ENCODE measurements around the gene CBFA2T3.

The CBFA2T3 gene

DNA sequence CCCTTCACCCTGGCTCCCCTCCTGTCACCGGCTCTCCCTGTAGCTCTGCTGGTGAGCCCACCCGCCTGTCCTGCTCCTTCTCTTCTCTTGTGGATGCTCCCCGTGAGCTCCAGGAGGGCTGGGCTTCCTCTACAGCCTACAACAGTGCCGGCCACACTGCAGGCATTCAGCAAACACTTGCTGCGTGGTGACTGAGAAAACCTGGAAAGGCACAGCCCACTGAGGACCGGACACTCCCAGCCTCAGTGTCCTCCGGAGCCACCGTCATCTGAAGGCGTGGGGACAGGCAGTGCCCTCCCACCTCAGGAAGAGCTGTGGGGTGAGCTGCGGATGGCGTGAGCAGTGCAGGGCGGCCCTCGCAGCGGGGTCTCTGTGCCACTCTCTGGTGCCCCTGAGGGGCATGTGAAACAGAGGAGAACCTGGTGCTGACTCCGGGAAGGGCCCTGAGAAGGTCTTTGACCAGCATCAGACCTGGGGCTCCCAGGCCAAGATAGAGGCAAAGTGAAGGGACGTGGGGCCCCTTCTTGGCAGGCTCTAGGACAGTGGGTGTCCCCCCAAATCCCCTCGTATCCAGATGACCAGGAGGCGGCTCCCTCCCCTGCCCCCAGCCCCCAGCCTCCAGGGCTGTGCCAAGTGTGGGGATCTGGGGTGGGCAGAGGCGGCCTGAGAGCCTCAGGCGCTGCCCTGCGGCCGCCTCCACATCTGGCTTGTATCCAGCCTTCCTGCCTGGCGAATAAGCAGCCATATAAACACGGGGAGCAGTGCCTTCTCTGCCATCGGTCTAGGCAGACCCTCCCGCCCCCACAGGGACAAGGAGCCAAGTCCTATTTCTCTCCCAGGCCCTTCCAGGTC lies 66.5 kb downstream of the CBFA2T3 start:
- no peak for TF ChIP-seq EZH2 (IDR thresholded peaks at IDR 0.05; ENCODE audit: borderline replicate concordance, low read depth, low read length, severe bottlenecking)
- TF ChIP-seq, protein P1, sequence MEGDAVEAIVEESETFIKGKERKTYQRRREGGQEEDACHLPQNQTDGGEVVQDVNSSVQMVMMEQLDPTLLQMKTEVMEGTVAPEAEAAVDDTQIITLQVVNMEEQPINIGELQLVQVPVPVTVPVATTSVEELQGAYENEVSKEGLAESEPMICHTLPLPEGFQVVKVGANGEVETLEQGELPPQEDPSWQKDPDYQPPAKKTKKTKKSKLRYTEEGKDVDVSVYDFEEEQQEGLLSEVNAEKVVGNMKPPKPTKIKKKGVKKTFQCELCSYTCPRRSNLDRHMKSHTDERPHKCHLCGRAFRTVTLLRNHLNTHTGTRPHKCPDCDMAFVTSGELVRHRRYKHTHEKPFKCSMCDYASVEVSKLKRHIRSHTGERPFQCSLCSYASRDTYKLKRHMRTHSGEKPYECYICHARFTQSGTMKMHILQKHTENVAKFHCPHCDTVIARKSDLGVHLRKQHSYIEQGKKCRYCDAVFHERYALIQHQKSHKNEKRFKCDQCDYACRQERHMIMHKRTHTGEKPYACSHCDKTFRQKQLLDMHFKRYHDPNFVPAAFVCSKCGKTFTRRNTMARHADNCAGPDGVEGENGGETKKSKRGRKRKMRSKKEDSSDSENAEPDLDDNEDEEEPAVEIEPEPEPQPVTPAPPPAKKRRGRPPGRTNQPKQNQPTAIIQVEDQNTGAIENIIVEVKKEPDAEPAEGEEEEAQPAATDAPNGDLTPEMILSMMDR (IDR thresholded peaks at IDR 0.05; ENCODE audit: borderline replicate concordance, extremely low read depth, low read length, poor library complexity, severe bottlenecking), result no peak
- H4K20me1 ChIP-seq (ENCODE audit: insufficient read depth, low read length), result 0 out of 2 replicates have a peak, but pooled peaks cover 11% of the 10 kb centered on the region
- H2AFZ ChIP-seq (ENCODE audit: low read depth, low read length), result no peak overlapping the region
- no peak overlapping the region for H3K27ac ChIP-seq (ENCODE audit: low read length)
- no peaks in the 10 kb centered on the region for H3K4me1 ChIP-seq (ENCODE audit: insufficient read depth, low read length)
- H3K79me2 ChIP-seq (ENCODE audit: insufficient read depth, low read length), result no peaks in the 10 kb centered on the region
- no peak for DNase-seq
- no peaks in the 10 kb centered on the region for H3K36me3 ChIP-seq (ENCODE audit: insufficient read depth, low read length)
- ATAC-seq (ENCODE audit: insufficient read depth, low read depth), result no peak
- H3K4me3 ChIP-seq (ENCODE audit: low read depth in 1 of 2, low read length in 2 of 2), result no peak overlapping the region
- no peaks in the 10 kb centered on the region for H3K27me3 ChIP-seq (ENCODE audit: insufficient read depth, low read length, poor library complexity)
- no peak overlapping the region for H3K4me2 ChIP-seq (ENCODE audit: insufficient read depth, low read length)
- H3K9ac ChIP-seq (ENCODE audit: low read depth, low read length), result no peak overlapping the region
- H3K9me3 ChIP-seq (ENCODE audit: insufficient read depth, low read length, severe bottlenecking), result no peaks in the 10 kb centered on the region

DNA sequence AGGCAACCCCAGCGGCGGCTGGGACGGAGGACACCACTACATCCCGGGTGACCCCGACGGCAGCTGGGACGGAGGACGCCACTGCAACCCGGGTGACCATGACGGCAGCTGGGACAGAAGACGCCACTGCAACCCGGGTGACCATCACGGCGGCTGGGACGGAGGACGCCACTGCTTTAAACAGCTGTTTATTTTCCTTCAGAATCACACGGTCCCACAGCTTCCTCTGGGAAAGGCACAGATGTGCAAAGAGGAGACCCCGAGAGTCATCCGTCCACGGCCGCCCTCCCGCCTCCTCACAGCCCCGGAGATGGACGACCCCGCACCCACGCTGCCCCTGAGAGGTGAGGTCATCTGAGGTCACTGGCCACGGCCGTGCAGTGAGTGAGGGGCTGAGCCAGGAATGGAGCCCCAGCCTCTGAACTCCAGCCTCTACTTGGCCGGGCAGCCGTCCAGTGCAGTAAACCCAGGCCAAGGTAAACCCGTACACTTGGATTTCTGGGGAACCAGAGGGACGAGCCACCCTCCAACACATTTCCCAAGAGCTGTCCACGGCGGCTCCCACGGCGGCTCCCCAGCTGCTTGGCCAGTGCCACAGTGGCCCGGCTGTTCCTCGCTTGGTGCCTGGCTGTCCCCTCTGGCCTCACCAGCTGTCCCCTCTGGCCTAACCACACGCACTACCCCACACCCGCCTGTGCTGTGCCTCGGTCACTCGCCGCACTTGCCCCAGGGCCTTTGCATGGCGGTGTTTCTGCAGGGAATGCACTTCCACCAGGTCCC lies 67.4 kb downstream of the CBFA2T3 start:
- Histone ChIP-seq H3K4me2 (ENCODE audit: insufficient read depth, low read length) (no peak overlapping the region), H2AFZ (ENCODE audit: low read depth, low read length) (no peak overlapping the region), H3K27ac (ENCODE audit: low read length) (no peak overlapping the region), H3K9me3 (ENCODE audit: insufficient read depth, low read length, severe bottlenecking) (no peaks in the 10 kb centered on the region), H3K9ac (ENCODE audit: low read depth, low read length) (no peak overlapping the region), H3K79me2 (ENCODE audit: insufficient read depth, low read length) (no peaks in the 10 kb centered on the region), H4K20me1 (ENCODE audit: insufficient read depth, low read length) (0 out of 2 replicates have a peak, but pooled peaks cover 11% of the 10 kb centered on the region), H3K4me3 (ENCODE audit: low read depth in 1 of 2, low read length in 2 of 2) (no peak overlapping the region), H3K27me3 (ENCODE audit: insufficient read depth, low read length, poor library complexity) (no peaks in the 10 kb centered on the region), H3K4me1 (ENCODE audit: insufficient read depth, low read length) (no peaks in the 10 kb centered on the region), H3K36me3 (ENCODE audit: insufficient read depth, low read length) (no peaks in the 10 kb centered on the region)
- DNase-seq (no peak), ATAC-seq (ENCODE audit: insufficient read depth, low read depth) (no peak)
- TF ChIP-seq, protein P1 (IDR thresholded peaks at IDR 0.05; ENCODE audit: borderline replicate concordance, extremely low read depth, low read length, poor library complexity, severe bottlenecking), result no peak
- TF ChIP-seq EZH2 (IDR thresholded peaks at IDR 0.05; ENCODE audit: borderline replicate concordance, low read depth, low read length, severe bottlenecking), result no peak

DNA sequence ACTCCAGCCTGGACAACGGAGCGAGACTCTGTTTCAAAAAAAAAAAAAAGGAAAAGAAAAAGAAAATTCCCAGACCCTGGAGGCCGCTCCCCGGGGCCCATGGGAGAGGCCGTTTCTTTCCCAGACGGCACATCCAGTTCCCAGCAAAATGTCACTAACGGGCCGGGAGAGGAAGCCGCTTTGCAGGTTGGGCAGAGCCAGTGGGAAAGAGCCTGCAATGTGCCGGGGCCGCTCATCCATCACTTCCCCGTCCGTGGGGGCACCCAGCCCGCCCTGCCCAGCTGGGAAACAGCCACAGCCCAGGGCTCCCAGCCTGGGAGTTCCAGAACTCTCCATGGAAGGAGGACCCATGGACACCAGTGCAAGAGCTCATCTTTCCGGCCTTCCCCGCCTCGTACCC lies 68.7 kb downstream of the CBFA2T3 start:
- Histone ChIP-seq H3K4me3 (ENCODE audit: low read depth in 1 of 2, low read length in 2 of 2) (no peak overlapping the region), H3K36me3 (ENCODE audit: insufficient read depth, low read length) (no peaks in the 10 kb centered on the region), H4K20me1 (ENCODE audit: insufficient read depth, low read length) (peaks cover 11% of the 10 kb centered on the region; the same call in 1 of the 2 replicates), H3K79me2 (ENCODE audit: insufficient read depth, low read length) (no peaks in the 10 kb centered on the region), H3K4me1 (ENCODE audit: insufficient read depth, low read length) (no peaks in the 10 kb centered on the region), H3K27me3 (ENCODE audit: insufficient read depth, low read length, poor library complexity) (no peaks in the 10 kb centered on the region), H3K9me3 (ENCODE audit: insufficient read depth, low read length, severe bottlenecking) (no peaks in the 10 kb centered on the region), H3K9ac (ENCODE audit: low read depth, low read length) (no peak overlapping the region), H2AFZ (ENCODE audit: low read depth, low read length) (no peak overlapping the region), H3K27ac (ENCODE audit: low read length) (no peak overlapping the region), H3K4me2 (ENCODE audit: insufficient read depth, low read length) (no peak overlapping the region)
- no peak for ATAC-seq (ENCODE audit: insufficient read depth, low read depth)
- TF ChIP-seq, protein P1 (IDR thresholded peaks at IDR 0.05; ENCODE audit: borderline replicate concordance, extremely low read depth, low read length, poor library complexity, severe bottlenecking), result no peak
- no peak for TF ChIP-seq EZH2 (IDR thresholded peaks at IDR 0.05; ENCODE audit: borderline replicate concordance, low read depth, low read length, severe bottlenecking)
- no peak for DNase-seq

Measured in DND-41 (cell line).